ENCODE measurements around the gene LITAF. TPM values are rescaled to one million over a fixed set of nuclear protein-coding genes. Genes with fewer than 3 reads are reported as not detected.
"Not testable (repeated sequence)": the region's sequence is repeated elsewhere in the genome, so short reads cannot be mapped to it uniquely, and the experiment has no call there.

The LITAF gene
- total and polyA plus RNA-seq, 2 of the 4 experiments (the other 2 are of a cell fraction): 113 to 206 TPM

DNA sequence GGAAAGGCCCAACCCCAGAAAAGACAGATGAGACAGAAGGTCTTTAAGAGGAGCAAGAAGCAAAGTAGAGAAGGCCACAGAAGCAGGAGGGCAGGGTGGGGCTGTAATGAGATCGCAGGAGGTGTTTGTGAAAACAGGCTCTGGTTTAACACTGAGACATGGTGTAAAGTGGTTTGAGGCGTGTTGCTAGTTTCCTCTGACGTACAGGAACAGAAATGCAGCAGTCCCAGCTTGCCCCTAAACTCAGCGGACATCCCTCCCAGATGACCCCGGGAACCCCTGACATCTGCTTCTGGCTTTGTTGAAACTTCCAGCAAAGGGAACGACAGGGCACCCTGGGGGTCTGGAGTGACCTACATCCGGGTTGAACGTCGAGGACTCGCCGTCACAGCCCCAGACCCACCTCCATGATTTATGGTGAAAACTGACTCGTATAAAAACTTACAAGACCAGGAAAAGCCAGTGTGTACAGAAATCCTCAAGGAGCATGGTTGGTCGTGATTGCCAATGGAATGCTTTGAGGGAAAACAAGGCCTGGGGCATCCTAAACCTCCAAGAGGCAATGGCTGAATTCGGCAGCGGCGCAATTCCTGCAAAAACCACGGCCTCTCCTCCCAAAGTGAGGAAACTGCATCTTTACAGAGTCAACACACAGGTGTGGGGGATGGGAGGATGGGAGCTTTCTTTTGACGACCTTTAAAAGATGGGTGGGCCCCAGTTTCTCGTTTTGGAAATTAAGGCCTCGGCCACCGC, 25.8 kb downstream of the LITAF start (continued):
- TF ChIP-seq MAZ (IDR thresholded peaks at IDR 0.05; ENCODE audit: borderline replicate concordance, low read depth, low read length): no peak

DNA sequence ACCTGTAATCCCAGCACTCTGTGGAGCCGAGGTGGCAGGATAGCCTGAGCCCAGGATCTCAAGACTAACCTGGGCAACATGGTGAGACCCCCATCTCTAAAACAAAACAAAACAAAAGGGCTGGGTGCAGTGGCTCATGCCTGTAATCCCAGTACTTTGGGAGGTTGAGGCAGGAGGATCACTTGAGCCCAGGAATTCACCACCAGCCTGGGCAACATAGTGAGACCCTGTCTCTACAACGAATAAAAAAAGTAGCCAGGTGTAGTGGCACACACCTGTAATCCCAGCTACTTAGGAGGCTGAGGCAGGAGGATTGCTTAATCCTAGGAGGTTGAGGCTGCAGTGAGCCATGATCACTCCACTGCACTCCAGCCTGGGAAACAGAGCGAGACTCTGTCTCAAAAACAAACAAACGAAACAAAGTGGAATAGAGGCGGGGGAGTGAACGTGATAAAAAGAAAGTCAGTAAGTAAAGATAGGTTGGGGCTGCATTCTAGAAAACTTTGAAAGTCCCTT, 28.4 kb downstream of the LITAF start:
- H3K4me2 ChIP-seq (ENCODE audit: low read depth, low read length); H2BK15ac ChIP-seq (ENCODE audit: low read depth, low read length); H2AK5ac ChIP-seq (ENCODE audit: low read depth, low read length); H3K4ac ChIP-seq (ENCODE audit: low read depth, low read length); H4K5ac ChIP-seq (ENCODE audit: low read depth, low read length); ATAC-seq (ENCODE audit: low read depth); H3K4me3 ChIP-seq (ENCODE audit: insufficient read depth, low read depth, low read length); dilution Hi-C loops (cut with HindIII; ENCODE audit: low sequenced_read_pairs, unreplicated experiment); H3K27me3 ChIP-seq (ENCODE audit: control insufficient read depth, insufficient read depth, low read length); H3K23ac ChIP-seq (ENCODE audit: low read depth, low read length); POLR2A ChIA-PET (ENCODE audit: unreplicated experiment); H2BK20ac ChIP-seq (ENCODE audit: low read depth, low read length); H2BK120ac ChIP-seq (ENCODE audit: low read depth, low read length); H4K8ac ChIP-seq (ENCODE audit: low read depth in 2 of 2, low read length in 2 of 2); H3K27ac ChIP-seq (ENCODE audit: insufficient read depth, low read length); H3K56ac ChIP-seq (ENCODE audit: extremely low read depth, insufficient read depth, low read length); H2AFZ ChIP-seq (replicated peaks; ENCODE audit: low read length, poor library complexity); BruUV-seq (replicated peaks); H2AK9ac ChIP-seq (replicated peaks; ENCODE audit: low read depth, low read length, poor library complexity); intact Hi-C loops (cut with micrococcal nuclease); H3K18ac ChIP-seq (ENCODE audit: low read depth, low read length); H2BK5ac ChIP-seq (ENCODE audit: low read depth, low read length, poor library complexity, severe bottlenecking); in situ Hi-C loops (cut with MboI; ENCODE audit: low sequenced_read_pairs); H3K14ac ChIP-seq (replicated peaks; ENCODE audit: low read depth, low read length); H3K9ac ChIP-seq (ENCODE audit: low read depth, low read length); H4K91ac ChIP-seq (ENCODE audit: insufficient read depth, low read depth, low read length); DNase-seq; CTCF ChIA-PET: not testable (repeated sequence)
- Histone ChIP-seq H3K36me3 (ENCODE audit: control insufficient read depth, insufficient read depth, low read length) (peaks cover 47% of the 10 kb centered on the region), H4K20me1 (ENCODE audit: insufficient read depth, low read length) (peaks cover 34% of the 10 kb centered on the region), H3K79me1 (ENCODE audit: low read depth in 1 of 2, low read length in 2 of 2) (peaks cover 36 to 82% of the 10 kb centered on the region in 2 experiments), H3K9me1 (ENCODE audit: insufficient read depth, low read length) (peaks cover 13% of the 10 kb centered on the region), H3K9me3 (ENCODE audit: control insufficient read depth, insufficient read depth, low read length) (peaks cover 10% of the 10 kb centered on the region), H3K4me1 (ENCODE audit: control insufficient read depth, insufficient read depth, low read length) (peaks cover 14% of the 10 kb centered on the region)
- WGBS, 2 experiments (ENCODE audit: extremely low coverage in 2 of 2, insufficient read length in 1 of 2): 100% methylated on average over 1 of the region's 6 CpGs; no CpG with 5 or more reads in 1 of the 2 experiments
